Measurements from ENCODE around the gene RPA3. TPM values are rescaled to one million over a fixed set of nuclear protein-coding genes. Genes with fewer than 3 reads are reported as not detected.
A peak's percentile ranks its signal among the peaks of the same experiment; 100 is the strongest.

RPA3 gene
- total RNA-seq, 1 experiment from 2014 or later, result 87.5 TPM

- TF ChIP-seq POLR2A (IDR thresholded peaks at IDR 0.05; ENCODE audit: borderline replicate concordance, extremely low read depth, insufficient read depth, insufficient read length) (peak; percentile 91), TCF7L2 (IDR thresholded peaks at IDR 0.05; ENCODE audit: borderline replicate concordance, extremely low read depth, insufficient read depth, insufficient read length) (peak; percentile 74), EGR1 (IDR thresholded peaks at IDR 0.05; ENCODE audit: low read depth) (peak; percentile 98), CEBPB (IDR thresholded peaks at IDR 0.05; ENCODE audit: low read depth) (no peak), EZH2 (IDR thresholded peaks at IDR 0.05) (no peak)
Observed at GRCh38 chr7:7640221-7641128, 77.9 kb downstream of the RPA3 start, which contains the start of gene UMAD1 (continued).

DNA sequence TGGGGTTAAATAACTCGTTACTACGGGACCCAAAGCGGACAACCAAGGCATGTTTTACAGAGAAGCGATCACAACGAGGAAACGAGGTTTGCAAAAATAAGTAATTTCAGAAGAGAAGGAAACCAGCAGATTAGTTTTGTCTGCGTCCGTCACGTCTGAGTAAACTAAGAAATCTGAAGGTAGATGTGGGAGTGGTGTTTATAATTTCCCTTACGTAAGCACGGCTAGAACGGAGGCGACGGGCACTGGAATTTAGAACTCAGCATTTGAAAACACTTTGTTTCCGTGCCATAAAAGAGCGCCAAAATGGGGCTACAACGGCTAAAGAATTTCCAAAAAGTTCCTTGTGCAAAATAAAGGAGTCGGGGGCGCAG, 78.6 kb downstream of the RPA3 start:
- H3K4me1 ChIP-seq (ENCODE audit: control insufficient read depth in 1 of 2, insufficient read depth in 2 of 2, low read length in 2 of 2), result peaks cover 5 to 16% of the 10 kb centered on the region in 2 experiments; a peak in 2 of 4 replicates
- ChIA-PET CTCF (interaction anchor here (1.2 to 2.5 kb wide), 2 partner anchors 216 to 656 kb away, joined by 3 to 8 read pairs; no protein-coding TSS in a partner anchor), POLR2A (interaction anchor here (1.2 to 1.8 kb wide), 2 partner anchors 25 to 656 kb away, joined by 3 to 4 read pairs; no protein-coding TSS in a partner anchor), RAD21 (ENCODE audit: low non-redundant PET in 1 of 2, low total read pairs in 2 of 2, uncharacterized antibody in 2 of 2, unreplicated experiment in 2 of 2) (no interaction called here)
- H3K27me3 ChIP-seq (ENCODE audit: insufficient read depth, low read length), result no peaks in the 10 kb centered on the region
- H3K4me2 ChIP-seq (ENCODE audit: low read length), result peak overlapping the region; percentile 92
- ATAC-seq (no peak), DNase-seq (ENCODE audit: low read depth, low spot score) (no peak)
- H3K27ac ChIP-seq (ENCODE audit: low read depth, low read length), result peak overlapping the region; percentile 44
- no peak overlapping the region for H2AFZ ChIP-seq (ENCODE audit: low read depth, low read length, poor library complexity, severe bottlenecking)
- TF ChIP-seq SIN3A (IDR thresholded peaks at IDR 0.05; ENCODE audit: low read depth) (no peak; the same call in 1 of the 2 replicates), EGR1 (IDR thresholded peaks at IDR 0.05; ENCODE audit: low read depth) (no peak), ZFX (IDR thresholded peaks at IDR 0.05) (no peak), TCF7L2 (IDR thresholded peaks at IDR 0.05; ENCODE audit: borderline replicate concordance, extremely low read depth, insufficient read depth, insufficient read length) (no peak), MAX (IDR thresholded peaks at IDR 0.05) (no peak; the same call in 1 of the 2 replicates), JUND (IDR thresholded peaks at IDR 0.05) (no peak), ZBTB33 (IDR thresholded peaks at IDR 0.05; ENCODE audit: extremely low read depth, insufficient replicate concordance, low read length) (no peak), POLR2AphosphoS5 (IDR thresholded peaks at IDR 0.05; ENCODE audit: low read depth, low read length) (no peak), ZNF274 (IDR thresholded peaks at IDR 0.05; ENCODE audit: low read depth, low read length) (no peak), CBX3 (IDR thresholded peaks at IDR 0.05; ENCODE audit: low read depth) (no peak), EZH2 (IDR thresholded peaks at IDR 0.05) (no peak), CEBPB (IDR thresholded peaks at IDR 0.05; ENCODE audit: low read depth) (no peak), POLR2A (IDR thresholded peaks at IDR 0.05; ENCODE audit: borderline replicate concordance, extremely low read depth, insufficient read depth, insufficient read length) (no peak)
- TF ChIP-seq, protein P1, sequence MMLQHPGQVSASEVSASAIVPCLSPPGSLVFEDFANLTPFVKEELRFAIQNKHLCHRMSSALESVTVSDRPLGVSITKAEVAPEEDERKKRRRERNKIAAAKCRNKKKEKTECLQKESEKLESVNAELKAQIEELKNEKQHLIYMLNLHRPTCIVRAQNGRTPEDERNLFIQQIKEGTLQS (IDR thresholded peaks at IDR 0.05), result no peak
- TF ChIP-seq, protein P2, sequence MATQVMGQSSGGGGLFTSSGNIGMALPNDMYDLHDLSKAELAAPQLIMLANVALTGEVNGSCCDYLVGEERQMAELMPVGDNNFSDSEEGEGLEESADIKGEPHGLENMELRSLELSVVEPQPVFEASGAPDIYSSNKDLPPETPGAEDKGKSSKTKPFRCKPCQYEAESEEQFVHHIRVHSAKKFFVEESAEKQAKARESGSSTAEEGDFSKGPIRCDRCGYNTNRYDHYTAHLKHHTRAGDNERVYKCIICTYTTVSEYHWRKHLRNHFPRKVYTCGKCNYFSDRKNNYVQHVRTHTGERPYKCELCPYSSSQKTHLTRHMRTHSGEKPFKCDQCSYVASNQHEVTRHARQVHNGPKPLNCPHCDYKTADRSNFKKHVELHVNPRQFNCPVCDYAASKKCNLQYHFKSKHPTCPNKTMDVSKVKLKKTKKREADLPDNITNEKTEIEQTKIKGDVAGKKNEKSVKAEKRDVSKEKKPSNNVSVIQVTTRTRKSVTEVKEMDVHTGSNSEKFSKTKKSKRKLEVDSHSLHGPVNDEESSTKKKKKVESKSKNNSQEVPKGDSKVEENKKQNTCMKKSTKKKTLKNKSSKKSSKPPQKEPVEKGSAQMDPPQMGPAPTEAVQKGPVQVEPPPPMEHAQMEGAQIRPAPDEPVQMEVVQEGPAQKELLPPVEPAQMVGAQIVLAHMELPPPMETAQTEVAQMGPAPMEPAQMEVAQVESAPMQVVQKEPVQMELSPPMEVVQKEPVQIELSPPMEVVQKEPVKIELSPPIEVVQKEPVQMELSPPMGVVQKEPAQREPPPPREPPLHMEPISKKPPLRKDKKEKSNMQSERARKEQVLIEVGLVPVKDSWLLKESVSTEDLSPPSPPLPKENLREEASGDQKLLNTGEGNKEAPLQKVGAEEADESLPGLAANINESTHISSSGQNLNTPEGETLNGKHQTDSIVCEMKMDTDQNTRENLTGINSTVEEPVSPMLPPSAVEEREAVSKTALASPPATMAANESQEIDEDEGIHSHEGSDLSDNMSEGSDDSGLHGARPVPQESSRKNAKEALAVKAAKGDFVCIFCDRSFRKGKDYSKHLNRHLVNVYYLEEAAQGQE (IDR thresholded peaks at IDR 0.05; ENCODE audit: low read depth), result no peak
- H3K4me3 ChIP-seq (replicated peaks in 1 of 2; ENCODE audit: low read depth in 1 of 2, low read length in 2 of 2), result peak overlapping the region; percentile 59 to 82
- H3K9ac ChIP-seq (ENCODE audit: low read length), result peak overlapping the region; percentile 79
- peaks cover 4 to 5% of the 10 kb centered on the region in 2 experiments; a peak in 2 of 4 replicates for H3K36me3 ChIP-seq (ENCODE audit: control insufficient read depth in 1 of 2, insufficient read depth in 2 of 2, low read length in 2 of 2)
- H3K9me2 ChIP-seq (ENCODE audit: insufficient read depth), result no peaks in the 10 kb centered on the region
- intact Hi-C loops (cut with micrococcal nuclease), result no loop called here
- no TSS peak for BruUV-seq (replicated peaks)
- no peaks in the 10 kb centered on the region for H4K20me1 ChIP-seq (ENCODE audit: insufficient read depth)
- peaks cover 35% of the 10 kb centered on the region for H3K79me2 ChIP-seq (ENCODE audit: insufficient read depth, low read length)
- H3K9me3 ChIP-seq (ENCODE audit: control insufficient read depth in 1 of 2, insufficient read depth in 1 of 2, low read depth in 1 of 2, low read length in 2 of 2), result no peaks in the 10 kb centered on the region

All from HCT116 (cell line).